ENCODE measurements around the gene APEH.

DNA sequence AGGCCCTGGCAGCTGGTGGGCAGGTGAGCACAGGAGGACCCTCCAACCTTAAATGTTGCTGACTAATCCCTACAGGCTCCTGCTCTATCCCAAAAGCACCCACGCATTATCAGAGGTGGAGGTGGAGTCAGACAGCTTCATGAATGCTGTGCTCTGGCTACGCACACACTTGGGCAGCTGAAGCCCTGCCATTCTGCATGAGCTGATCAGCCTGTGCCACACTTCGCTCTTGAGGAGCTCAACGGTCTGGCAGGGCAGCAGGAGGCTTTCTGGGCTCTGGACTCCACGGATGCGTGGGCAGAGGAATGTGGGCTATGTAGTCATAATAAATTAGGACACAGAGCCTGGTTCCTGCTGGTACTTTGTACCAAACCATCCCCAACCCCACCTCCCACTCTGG lies 9.0 kb downstream of the APEH start:
- TF ChIP-seq EZH2phosphoT487 (IDR thresholded peaks at IDR 0.05; ENCODE audit: unreplicated experiment): no peak
- TF ChIP-seq, protein P1, sequence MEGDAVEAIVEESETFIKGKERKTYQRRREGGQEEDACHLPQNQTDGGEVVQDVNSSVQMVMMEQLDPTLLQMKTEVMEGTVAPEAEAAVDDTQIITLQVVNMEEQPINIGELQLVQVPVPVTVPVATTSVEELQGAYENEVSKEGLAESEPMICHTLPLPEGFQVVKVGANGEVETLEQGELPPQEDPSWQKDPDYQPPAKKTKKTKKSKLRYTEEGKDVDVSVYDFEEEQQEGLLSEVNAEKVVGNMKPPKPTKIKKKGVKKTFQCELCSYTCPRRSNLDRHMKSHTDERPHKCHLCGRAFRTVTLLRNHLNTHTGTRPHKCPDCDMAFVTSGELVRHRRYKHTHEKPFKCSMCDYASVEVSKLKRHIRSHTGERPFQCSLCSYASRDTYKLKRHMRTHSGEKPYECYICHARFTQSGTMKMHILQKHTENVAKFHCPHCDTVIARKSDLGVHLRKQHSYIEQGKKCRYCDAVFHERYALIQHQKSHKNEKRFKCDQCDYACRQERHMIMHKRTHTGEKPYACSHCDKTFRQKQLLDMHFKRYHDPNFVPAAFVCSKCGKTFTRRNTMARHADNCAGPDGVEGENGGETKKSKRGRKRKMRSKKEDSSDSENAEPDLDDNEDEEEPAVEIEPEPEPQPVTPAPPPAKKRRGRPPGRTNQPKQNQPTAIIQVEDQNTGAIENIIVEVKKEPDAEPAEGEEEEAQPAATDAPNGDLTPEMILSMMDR (conservative IDR thresholded peaks at IDR 0.05; ENCODE audit: low read depth in 2 of 2): no peak
- TF ChIP-seq JUNB (IDR thresholded peaks at IDR 0.05; ENCODE audit: unreplicated experiment): no peak
- no peak for TF ChIP-seq POLR2AphosphoS5 (IDR thresholded peaks at IDR 0.05; ENCODE audit: low read depth)
- no peak for TF ChIP-seq CREB1 (CRISPR knock-in tag; IDR thresholded peaks at IDR 0.05; ENCODE audit: low read depth)
- TF ChIP-seq EZH2 (IDR thresholded peaks at IDR 0.05; ENCODE audit: low read depth, unreplicated experiment): no peak
- TF ChIP-seq, protein P2, sequence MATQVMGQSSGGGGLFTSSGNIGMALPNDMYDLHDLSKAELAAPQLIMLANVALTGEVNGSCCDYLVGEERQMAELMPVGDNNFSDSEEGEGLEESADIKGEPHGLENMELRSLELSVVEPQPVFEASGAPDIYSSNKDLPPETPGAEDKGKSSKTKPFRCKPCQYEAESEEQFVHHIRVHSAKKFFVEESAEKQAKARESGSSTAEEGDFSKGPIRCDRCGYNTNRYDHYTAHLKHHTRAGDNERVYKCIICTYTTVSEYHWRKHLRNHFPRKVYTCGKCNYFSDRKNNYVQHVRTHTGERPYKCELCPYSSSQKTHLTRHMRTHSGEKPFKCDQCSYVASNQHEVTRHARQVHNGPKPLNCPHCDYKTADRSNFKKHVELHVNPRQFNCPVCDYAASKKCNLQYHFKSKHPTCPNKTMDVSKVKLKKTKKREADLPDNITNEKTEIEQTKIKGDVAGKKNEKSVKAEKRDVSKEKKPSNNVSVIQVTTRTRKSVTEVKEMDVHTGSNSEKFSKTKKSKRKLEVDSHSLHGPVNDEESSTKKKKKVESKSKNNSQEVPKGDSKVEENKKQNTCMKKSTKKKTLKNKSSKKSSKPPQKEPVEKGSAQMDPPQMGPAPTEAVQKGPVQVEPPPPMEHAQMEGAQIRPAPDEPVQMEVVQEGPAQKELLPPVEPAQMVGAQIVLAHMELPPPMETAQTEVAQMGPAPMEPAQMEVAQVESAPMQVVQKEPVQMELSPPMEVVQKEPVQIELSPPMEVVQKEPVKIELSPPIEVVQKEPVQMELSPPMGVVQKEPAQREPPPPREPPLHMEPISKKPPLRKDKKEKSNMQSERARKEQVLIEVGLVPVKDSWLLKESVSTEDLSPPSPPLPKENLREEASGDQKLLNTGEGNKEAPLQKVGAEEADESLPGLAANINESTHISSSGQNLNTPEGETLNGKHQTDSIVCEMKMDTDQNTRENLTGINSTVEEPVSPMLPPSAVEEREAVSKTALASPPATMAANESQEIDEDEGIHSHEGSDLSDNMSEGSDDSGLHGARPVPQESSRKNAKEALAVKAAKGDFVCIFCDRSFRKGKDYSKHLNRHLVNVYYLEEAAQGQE (IDR thresholded peaks at IDR 0.05; ENCODE audit: unreplicated experiment): no peak
- TF ChIP-seq STAT1 (IDR thresholded peaks at IDR 0.05; ENCODE audit: unreplicated experiment): no peak
- no peak for TF ChIP-seq NANOG (IDR thresholded peaks at IDR 0.05; ENCODE audit: borderline replicate concordance)
- no peak for TF ChIP-seq ZNF114 (CRISPR knock-in tag; IDR thresholded peaks at IDR 0.05)
- TF ChIP-seq, protein P3, sequence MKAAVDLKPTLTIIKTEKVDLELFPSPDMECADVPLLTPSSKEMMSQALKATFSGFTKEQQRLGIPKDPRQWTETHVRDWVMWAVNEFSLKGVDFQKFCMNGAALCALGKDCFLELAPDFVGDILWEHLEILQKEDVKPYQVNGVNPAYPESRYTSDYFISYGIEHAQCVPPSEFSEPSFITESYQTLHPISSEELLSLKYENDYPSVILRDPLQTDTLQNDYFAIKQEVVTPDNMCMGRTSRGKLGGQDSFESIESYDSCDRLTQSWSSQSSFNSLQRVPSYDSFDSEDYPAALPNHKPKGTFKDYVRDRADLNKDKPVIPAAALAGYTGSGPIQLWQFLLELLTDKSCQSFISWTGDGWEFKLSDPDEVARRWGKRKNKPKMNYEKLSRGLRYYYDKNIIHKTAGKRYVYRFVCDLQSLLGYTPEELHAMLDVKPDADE (IDR thresholded peaks at IDR 0.05): no peak
- TF ChIP-seq, protein P4, sequence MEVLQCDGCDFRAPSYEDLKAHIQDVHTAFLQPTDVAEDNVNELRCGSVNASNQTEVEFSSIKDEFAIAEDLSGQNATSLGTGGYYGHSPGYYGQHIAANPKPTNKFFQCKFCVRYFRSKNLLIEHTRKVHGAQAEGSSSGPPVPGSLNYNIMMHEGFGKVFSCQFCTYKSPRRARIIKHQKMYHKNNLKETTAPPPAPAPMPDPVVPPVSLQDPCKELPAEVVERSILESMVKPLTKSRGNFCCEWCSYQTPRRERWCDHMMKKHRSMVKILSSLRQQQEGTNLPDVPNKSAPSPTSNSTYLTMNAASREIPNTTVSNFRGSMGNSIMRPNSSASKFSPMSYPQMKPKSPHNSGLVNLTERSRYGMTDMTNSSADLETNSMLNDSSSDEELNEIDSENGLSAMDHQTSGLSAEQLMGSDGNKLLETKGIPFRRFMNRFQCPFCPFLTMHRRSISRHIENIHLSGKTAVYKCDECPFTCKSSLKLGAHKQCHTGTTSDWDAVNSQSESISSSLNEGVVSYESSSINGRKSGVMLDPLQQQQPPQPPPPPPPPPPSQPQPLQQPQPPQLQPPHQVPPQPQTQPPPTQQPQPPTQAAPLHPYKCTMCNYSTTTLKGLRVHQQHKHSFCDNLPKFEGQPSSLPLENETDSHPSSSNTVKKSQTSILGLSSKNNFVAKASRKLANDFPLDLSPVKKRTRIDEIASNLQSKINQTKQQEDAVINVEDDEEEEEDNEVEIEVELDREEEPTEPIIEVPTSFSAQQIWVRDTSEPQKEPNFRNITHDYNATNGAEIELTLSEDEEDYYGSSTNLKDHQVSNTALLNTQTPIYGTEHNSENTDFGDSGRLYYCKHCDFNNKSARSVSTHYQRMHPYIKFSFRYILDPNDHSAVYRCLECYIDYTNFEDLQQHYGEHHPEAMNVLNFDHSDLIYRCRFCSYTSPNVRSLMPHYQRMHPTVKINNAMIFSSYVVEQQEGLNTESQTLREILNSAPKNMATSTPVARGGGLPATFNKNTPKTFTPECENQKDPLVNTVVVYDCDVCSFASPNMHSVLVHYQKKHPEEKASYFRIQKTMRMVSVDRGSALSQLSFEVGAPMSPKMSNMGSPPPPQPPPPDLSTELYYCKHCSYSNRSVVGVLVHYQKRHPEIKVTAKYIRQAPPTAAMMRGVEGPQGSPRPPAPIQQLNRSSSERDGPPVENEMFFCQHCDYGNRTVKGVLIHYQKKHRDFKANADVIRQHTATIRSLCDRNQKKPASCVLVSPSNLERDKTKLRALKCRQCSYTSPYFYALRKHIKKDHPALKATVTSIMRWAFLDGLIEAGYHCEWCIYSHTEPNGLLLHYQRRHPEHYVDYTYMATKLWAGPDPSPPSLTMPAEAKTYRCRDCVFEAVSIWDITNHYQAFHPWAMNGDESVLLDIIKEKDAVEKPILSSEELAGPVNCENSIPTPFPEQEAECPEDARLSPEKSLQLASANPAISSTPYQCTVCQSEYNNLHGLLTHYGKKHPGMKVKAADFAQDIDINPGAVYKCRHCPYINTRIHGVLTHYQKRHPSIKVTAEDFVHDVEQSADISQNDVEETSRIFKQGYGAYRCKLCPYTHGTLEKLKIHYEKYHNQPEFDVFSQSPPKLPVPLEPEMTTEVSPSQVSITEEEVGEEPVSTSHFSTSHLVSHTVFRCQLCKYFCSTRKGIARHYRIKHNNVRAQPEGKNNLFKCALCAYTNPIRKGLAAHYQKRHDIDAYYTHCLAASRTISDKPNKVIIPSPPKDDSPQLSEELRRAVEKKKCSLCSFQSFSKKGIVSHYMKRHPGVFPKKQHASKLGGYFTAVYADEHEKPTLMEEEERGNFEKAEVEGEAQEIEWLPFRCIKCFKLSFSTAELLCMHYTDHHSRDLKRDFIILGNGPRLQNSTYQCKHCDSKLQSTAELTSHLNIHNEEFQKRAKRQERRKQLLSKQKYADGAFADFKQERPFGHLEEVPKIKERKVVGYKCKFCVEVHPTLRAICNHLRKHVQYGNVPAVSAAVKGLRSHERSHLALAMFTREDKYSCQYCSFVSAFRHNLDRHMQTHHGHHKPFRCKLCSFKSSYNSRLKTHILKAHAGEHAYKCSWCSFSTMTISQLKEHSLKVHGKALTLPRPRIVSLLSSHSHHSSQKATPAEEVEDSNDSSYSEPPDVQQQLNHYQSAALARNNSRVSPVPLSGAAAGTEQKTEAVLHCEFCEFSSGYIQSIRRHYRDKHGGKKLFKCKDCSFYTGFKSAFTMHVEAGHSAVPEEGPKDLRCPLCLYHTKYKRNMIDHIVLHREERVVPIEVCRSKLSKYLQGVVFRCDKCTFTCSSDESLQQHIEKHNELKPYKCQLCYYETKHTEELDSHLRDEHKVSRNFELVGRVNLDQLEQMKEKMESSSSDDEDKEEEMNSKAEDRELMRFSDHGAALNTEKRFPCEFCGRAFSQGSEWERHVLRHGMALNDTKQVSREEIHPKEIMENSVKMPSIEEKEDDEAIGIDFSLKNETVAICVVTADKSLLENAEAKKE (CRISPR knock-in tag; IDR thresholded peaks at IDR 0.05): no peak

Measured in GM23338 (cell line).